SK-N-SH (cell line): ENCODE data around the gene CDK6. TPM values are rescaled to one million over a fixed set of nuclear protein-coding genes. Genes with fewer than 3 reads are reported as not detected.

Source experiments
- CTCF ChIA-PET: fragments of 300-600, 350-600 bp; formaldehyde crosslinking; extraction: SDS; loops from one replicate; lab custom pipeline; 2021; lab: Yijun Ruan, JAX
- POLR2A ChIA-PET: fragments of 350-600 bp; sonication (Branson Sonifier 250); formaldehyde crosslinking; extraction: SDS; loops from one replicate; lab custom pipeline; 2020; ENCODE audit warnings: antibody characterized with exemption, inconsistent platforms; lab: Yijun Ruan, JAX
- DNase-seq: peaks from one replicate; pipeline ENCODE4 v3.0.0; 2012
- H2AFZ ChIP-seq: fragments of 200-600 bp; sonication (generic); 2 replicates; pipeline ENCODE4 v1.8.1; 2016; ENCODE audit warnings: antibody characterized with exemption, mild to moderate bottlenecking, low read depth
- H3F3A ChIP-seq: fragments of 200-600 bp; sonication (generic); replicated peaks from 2 replicates; pipeline ENCODE3; 2016; ENCODE audit warnings: antibody characterized with exemption, mild to moderate bottlenecking; ENCODE audit not compliant: insufficient read depth
- H3K27ac ChIP-seq, 2 experiments: fragments of 200-500 bp in 1 of 2; fragments of 200-600 bp in 1 of 2; sonication (Bioruptor generic) in 1 of 2; sonication (generic), shearing (Covaris generic) in 1 of 2; 2 replicates each; pipeline versions ENCODE4 v1.5.1 to v1.6.1; 2014 to 2016; ENCODE audit warnings: low read depth in 2 of 2, inconsistent platforms in 1 of 2, low read length in 1 of 2, mild to moderate bottlenecking in 1 of 2, mixed read lengths in 1 of 2
- H3K27me3 ChIP-seq: fragments of 200-600 bp; sonication (generic), shearing (Covaris generic); 2 replicates; pipeline ENCODE4 v1.6.1; 2016; ENCODE audit warnings: mixed run types; ENCODE audit not compliant: insufficient read depth
- H3K36me3 ChIP-seq, 2 experiments: fragments of 200-500 bp in 1 of 2; fragments of 200-600 bp in 1 of 2; sonication (Bioruptor generic) in 1 of 2; sonication (generic) in 1 of 2; replicated peaks in 1 of 2; 2 replicates each; pipeline versions ENCODE3 to v1.5.1; 2014 to 2016; ENCODE audit warnings: low read length in 1 of 2, mild to moderate bottlenecking in 1 of 2; ENCODE audit not compliant: insufficient read depth in 2 of 2, control insufficient read depth in 1 of 2
- H3K4me1 ChIP-seq, 2 experiments: fragments of 200-500 bp in 1 of 2; fragments of 200-600 bp in 1 of 2; sonication (Bioruptor generic) in 1 of 2; sonication (generic), shearing (Covaris generic) in 1 of 2; 2 replicates each; pipeline versions ENCODE4 v1.5.1 to v1.6.1; 2014 to 2016; ENCODE audit warnings: low read depth in 1 of 2, low read length in 1 of 2, mixed run types in 1 of 2; ENCODE audit not compliant: insufficient read depth in 2 of 2, control insufficient read depth in 1 of 2
- H3K4me2 ChIP-seq: fragments of 200-600 bp; sonication (generic), shearing (Covaris generic); 2 replicates; pipeline ENCODE4 v1.6.1; 2017; ENCODE audit warnings: mixed run types
- H3K4me3 ChIP-seq, 2 experiments: fragments of 200-500 bp in 1 of 2; fragments of 200-600 bp in 1 of 2; sonication (Bioruptor generic) in 1 of 2; sonication (generic), shearing (Covaris generic) in 1 of 2; 2 replicates each; pipeline versions ENCODE4 v1.5.1 to v1.8.1; 2014 to 2016; ENCODE audit warnings: low read depth in 2 of 2, inconsistent platforms in 1 of 2, low read length in 1 of 2, mild to moderate bottlenecking in 1 of 2, mixed read lengths in 1 of 2, moderate library complexity in 1 of 2
- H3K79me2 ChIP-seq: fragments of 200-600 bp; sonication (generic); 2 replicates; pipeline ENCODE4 v1.8.1; 2017; ENCODE audit warnings: mild to moderate bottlenecking; ENCODE audit not compliant: insufficient read depth
- H3K9ac ChIP-seq: fragments of 200-600 bp; sonication (generic); 2 replicates; pipeline ENCODE4 v1.6.1; 2017; ENCODE audit warnings: mixed run types
- H3K9me2 ChIP-seq: fragments of 200-600 bp; sonication (generic); 2 replicates; pipeline ENCODE4 v1.6.1; 2017; ENCODE audit warnings: mixed run types
- H3K9me3 ChIP-seq: fragments of 200-600 bp; sonication (generic); 2 replicates; pipeline ENCODE4 v1.6.1; 2017; ENCODE audit warnings: mixed run types, mild to moderate bottlenecking, moderate library complexity
- H4K20me1 ChIP-seq: fragments of 200-600 bp; sonication (generic); 2 replicates; pipeline ENCODE4 v1.6.1; 2017; ENCODE audit warnings: mild to moderate bottlenecking, mixed run types; ENCODE audit not compliant: insufficient read depth
- EZH2phosphoT487 ChIP-seq: fragments of 200-600 bp; sonication (generic); IDR thresholded peaks from 2 replicates; pipeline ENCODE4 v1.6.1; 2017; ENCODE audit warnings: low read depth, mixed run types, mild to moderate bottlenecking, antibody characterized with exemption, moderate library complexity, borderline replicate concordance
- GABPA ChIP-seq: IDR thresholded peaks from 2 replicates; pipeline ENCODE4 v1.4.0; 2012; ENCODE audit warnings: low read depth, mild to moderate bottlenecking
- MEF2A ChIP-seq: IDR thresholded peaks from 2 replicates; pipeline ENCODE4 v1.4.0; 2012; ENCODE audit warnings: low read depth, borderline replicate concordance
- MXI1 ChIP-seq: IDR thresholded peaks from 2 replicates; pipeline ENCODE4 v1.6.1; 2012; ENCODE audit warnings: mild to moderate bottlenecking, low read depth, low read length, improper control_type of control experiment
- RAD21 ChIP-seq: IDR thresholded peaks from 2 replicates; pipeline ENCODE4 v1.6.1; 2012; ENCODE audit warnings: mild to moderate bottlenecking, low read length
- RCOR1 ChIP-seq: fragments of 150-350 bp; IDR thresholded peaks from 2 replicates; pipeline ENCODE4 v1.6.1; 2017; ENCODE audit warnings: antibody characterized with exemption, low read length
- TAF1 ChIP-seq: IDR thresholded peaks from 2 replicates; pipeline ENCODE4 v1.6.1; 2012; ENCODE audit warnings: low read depth, mild to moderate bottlenecking, low read length, moderate library complexity, borderline replicate concordance
- WGBS: methylation state at CpG from one replicate; pipeline ENCODE4 v1.1.6; 2017; ENCODE audit warnings: low lambda C conversion rate; 5-methylcytosine and 5-hydroxymethylcytosine counted together
- polyA plus RNA-seq, 3 experiments: library from polyadenylated mRNA; depleted of rRNA; stranded (reverse); fragments of >200 nt; gene quantifications; 2 replicates each; pipeline ENCODE4 v1.2.3, GENCODE V29; 2012
- TF ChIP-seq, protein P1 (sequence below): IDR thresholded peaks from 2 replicates; pipeline ENCODE4 v1.6.1; 2012; ENCODE audit warnings: mild to moderate bottlenecking, low read depth, low read length, moderate library complexity
- TF ChIP-seq, protein P2 (sequence below): fragments of 150-350 bp; IDR thresholded peaks from 2 replicates; pipeline ENCODE4 v1.6.1; 2017; ENCODE audit warnings: antibody characterized with exemption, low read length, low read depth, borderline replicate concordance
- TF ChIP-seq, protein P3 (sequence below): IDR thresholded peaks from 2 replicates; pipeline ENCODE4 v1.4.0; 2012; ENCODE audit warnings: low read depth

CDK6 gene
- polyA plus RNA-seq, 1 of the 3 experiments (the other 2 are of a cell fraction): 30.3 TPM

DNA sequence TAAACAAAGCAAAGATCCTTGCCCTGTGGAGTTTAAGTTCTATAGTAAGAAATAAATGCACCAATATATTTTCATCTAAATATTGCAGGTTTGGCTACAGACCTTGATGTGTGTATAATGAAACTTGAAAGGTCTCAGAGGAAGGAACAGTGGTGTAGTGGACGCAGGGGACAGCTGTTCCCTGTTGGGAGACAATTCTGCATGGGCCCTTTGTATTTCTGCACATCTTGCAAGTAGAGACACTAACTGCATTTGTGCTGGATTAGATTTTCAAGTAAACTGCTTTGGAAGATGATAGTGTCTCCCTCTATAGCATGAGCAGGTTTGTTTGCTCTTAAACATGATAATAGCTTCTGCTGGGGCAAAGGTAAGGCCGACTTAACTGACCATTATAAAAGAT lies 188.7 kb downstream of the CDK6 start (continued):
- TF ChIP-seq, protein P1, sequence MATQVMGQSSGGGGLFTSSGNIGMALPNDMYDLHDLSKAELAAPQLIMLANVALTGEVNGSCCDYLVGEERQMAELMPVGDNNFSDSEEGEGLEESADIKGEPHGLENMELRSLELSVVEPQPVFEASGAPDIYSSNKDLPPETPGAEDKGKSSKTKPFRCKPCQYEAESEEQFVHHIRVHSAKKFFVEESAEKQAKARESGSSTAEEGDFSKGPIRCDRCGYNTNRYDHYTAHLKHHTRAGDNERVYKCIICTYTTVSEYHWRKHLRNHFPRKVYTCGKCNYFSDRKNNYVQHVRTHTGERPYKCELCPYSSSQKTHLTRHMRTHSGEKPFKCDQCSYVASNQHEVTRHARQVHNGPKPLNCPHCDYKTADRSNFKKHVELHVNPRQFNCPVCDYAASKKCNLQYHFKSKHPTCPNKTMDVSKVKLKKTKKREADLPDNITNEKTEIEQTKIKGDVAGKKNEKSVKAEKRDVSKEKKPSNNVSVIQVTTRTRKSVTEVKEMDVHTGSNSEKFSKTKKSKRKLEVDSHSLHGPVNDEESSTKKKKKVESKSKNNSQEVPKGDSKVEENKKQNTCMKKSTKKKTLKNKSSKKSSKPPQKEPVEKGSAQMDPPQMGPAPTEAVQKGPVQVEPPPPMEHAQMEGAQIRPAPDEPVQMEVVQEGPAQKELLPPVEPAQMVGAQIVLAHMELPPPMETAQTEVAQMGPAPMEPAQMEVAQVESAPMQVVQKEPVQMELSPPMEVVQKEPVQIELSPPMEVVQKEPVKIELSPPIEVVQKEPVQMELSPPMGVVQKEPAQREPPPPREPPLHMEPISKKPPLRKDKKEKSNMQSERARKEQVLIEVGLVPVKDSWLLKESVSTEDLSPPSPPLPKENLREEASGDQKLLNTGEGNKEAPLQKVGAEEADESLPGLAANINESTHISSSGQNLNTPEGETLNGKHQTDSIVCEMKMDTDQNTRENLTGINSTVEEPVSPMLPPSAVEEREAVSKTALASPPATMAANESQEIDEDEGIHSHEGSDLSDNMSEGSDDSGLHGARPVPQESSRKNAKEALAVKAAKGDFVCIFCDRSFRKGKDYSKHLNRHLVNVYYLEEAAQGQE: no peak
- TF ChIP-seq MXI1 (no peak), RCOR1 (no peak), RAD21 (no peak)

DNA sequence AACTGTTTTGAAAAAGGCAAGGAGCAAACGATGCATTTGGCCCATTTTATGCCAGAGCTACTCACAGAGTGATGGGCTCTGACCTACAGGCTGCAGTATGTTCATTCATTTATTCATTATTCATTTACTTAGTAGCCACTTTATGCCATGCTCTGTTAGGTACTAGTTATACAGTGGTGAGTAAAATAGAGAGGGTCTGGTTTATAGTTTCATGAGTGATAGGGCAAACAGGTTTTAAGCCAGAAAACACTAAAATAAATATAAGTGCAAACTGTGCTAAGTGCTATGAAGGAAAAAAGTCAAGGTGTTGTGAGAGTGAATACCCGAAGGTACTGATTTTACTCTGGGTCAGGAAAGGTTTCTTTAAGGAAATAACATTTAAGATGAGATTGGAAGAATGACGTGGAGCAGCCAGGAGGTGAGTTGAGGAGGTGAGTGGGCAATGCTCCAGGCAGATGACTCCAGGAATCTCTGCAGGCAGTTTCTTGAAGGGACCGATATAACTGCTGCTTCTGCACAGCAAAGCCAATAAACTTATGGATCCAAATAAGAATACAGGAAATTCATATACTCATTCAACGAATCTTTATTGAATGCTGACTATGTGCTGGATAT lies 189.3 kb downstream of the CDK6 start:
- H4K20me1 ChIP-seq: no peaks in the 10 kb centered on the region
- H3K27me3 ChIP-seq: no peaks in the 10 kb centered on the region
- H3K4me1 ChIP-seq: peaks cover 15 to 32% of the 10 kb centered on the region in 2 experiments
- H2AFZ ChIP-seq: no peak overlapping the region
- peaks cover 99% of the 10 kb centered on the region for H3K79me2 ChIP-seq
- TF ChIP-seq, protein P2, sequence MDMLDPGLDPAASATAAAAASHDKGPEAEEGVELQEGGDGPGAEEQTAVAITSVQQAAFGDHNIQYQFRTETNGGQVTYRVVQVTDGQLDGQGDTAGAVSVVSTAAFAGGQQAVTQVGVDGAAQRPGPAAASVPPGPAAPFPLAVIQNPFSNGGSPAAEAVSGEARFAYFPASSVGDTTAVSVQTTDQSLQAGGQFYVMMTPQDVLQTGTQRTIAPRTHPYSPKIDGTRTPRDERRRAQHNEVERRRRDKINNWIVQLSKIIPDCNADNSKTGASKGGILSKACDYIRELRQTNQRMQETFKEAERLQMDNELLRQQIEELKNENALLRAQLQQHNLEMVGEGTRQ: no peak
- TF ChIP-seq GABPA (no peak), EZH2phosphoT487 (no peak), TAF1 (no peak), MEF2A (no peak), MXI1 (no peak)
- TF ChIP-seq, protein P3, sequence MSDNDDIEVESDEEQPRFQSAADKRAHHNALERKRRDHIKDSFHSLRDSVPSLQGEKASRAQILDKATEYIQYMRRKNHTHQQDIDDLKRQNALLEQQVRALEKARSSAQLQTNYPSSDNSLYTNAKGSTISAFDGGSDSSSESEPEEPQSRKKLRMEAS: no peak
- no peak overlapping the region for H3K9ac ChIP-seq
- no peaks in the 10 kb centered on the region for H3K9me2 ChIP-seq
- H3K4me2 ChIP-seq: no peak overlapping the region
- H3K36me3 ChIP-seq: peaks cover 16 to 31% of the 10 kb centered on the region in 2 experiments
- DNase-seq: no peak
- POLR2A ChIA-PET: no interaction called here
- CTCF ChIA-PET: interaction anchor here (3.0 kb wide), 1 partner anchor 26 kb away, joined by 17 read pairs; no protein-coding TSS in a partner anchor
- 92% methylated on average over 5 of the region's 5 CpGs for WGBS
- no peak overlapping the region for H3K27ac ChIP-seq
- H3F3A ChIP-seq: peaks cover 40% of the 10 kb centered on the region
- no peak overlapping the region for H3K4me3 ChIP-seq
- no peaks in the 10 kb centered on the region for H3K9me3 ChIP-seq
